Measurements from ENCODE around the gene NRG2. TPM values are rescaled to one million over a fixed set of nuclear protein-coding genes. Genes with fewer than 3 reads are reported as not detected.

The NRG2 gene
- polyA plus RNA-seq, 3 donors, result 0.72 to 1.7 (median 1.5) TPM

GRCh38 chr5:139823757-139824355 is 219.2 kb downstream of the NRG2 start:
- DNase-seq (ENCODE audit: low read depth in 3 of 3, low spot score in 2 of 3), result no peak

DNA sequence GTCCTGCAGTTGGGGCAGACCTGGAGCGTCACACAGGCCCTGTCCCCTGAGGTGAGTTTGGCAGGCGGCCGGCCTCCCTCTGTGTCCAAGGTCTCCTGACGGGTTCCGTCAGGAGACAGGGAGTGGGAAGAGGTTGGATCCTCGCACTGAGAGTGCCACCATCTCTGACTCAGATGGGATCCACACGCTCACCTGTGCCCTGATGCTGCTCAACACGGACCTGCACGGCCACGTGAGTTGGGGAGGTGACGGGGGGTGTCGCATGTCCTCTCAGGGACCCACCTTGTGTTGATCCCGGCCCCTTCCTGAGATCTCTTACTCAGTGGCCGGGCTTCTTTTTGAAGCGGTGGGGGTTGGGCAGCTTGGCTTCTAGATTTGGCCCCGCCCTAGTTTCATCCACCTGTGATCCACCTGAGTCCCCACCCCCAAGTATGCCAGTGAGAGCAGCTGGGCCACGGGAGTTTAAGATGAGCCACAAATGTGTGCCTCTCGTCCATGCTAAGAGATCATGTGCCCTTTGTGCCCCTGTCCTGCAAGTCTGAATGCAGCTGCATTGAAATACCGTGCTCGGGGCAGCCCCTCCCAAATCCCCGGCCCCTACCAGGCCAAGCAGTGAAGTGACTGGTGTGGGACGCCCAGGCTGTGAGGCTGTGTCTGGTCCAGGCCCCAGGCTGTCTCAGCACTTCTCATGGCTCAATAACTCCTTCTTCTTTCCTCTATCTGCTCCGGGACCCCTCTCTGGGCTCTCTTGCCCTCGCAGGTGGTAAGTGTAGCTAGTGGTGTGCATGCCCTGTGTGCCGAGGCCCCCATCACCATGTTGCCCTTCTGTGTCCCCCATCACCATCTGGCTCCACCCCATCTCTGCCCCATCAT is 220.3 kb downstream of the NRG2 start:
- DNase-seq (ENCODE audit: low read depth in 3 of 3, low spot score in 2 of 3), result no peak

GRCh38 chr5:139821806-139822552 is 221.1 kb downstream of the NRG2 start:
- no peak for DNase-seq (ENCODE audit: low read depth in 3 of 3, low spot score in 2 of 3)

DNA sequence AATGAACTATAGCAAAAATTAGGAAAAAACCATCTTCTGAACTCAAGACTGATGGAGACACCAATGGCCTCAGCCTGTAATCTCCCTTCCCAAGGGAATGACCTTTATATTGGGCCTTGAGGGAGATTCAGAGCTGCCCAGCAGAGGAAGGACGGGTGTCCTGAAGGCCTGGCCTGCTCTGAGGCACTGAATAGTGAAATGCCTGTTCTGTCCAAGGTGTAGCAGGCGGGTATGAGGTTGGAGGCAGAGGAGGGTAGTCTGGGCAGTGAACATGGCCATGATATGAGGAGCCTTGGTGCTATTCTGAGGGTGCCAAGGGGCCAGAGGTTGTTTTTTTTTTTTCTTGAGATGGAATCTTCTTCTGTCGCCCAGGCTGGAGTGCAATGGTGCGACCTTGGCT is 222.5 kb downstream of the NRG2 start:
- DNase-seq (ENCODE audit: low read depth in 3 of 3, low spot score in 2 of 3), result no peak

DNA sequence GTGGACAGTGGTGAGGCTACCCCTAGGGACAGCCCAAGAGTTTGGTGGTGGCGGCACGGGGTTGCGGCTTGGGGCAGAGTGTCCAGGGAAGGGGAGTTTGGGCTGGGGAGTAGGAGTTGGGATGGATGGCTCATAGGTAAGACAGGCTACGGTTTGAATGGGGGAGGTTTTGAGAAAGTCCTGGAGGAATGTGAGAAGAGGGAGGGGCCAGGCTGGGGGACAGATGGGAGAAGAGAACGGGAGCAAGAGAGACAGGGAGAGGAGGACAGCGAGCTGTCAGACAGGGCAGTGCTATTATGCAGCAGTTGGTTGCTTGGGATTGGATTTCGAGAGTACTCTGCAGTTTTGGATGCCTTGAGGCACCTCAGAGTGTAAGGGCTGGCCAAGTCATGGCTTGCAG is 223.0 kb downstream of the NRG2 start:
- no peak for DNase-seq (ENCODE audit: low read depth in 3 of 3, low spot score in 2 of 3)

DNA sequence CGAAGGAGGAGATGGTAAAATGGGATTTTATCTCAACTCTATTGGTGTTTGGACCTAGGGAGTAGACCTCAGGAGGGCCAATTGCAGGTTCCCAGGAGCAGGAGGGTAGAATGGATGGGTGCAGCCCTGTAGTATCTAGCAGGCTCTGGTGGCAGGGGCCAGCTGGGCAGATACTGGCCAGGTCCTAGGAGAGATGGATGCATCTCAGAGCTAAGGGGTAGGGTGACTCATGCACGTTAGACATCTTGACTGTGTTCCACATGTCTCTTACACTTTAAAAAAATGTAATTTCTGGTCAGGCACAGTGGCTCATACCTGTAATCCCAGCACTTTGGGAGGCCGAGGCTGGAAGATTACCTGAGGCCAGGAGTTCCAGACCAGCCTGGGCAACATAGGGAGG is 225.1 kb downstream of the NRG2 start:
- no peak for DNase-seq (ENCODE audit: low read depth in 3 of 3, low spot score in 2 of 3)

DNA sequence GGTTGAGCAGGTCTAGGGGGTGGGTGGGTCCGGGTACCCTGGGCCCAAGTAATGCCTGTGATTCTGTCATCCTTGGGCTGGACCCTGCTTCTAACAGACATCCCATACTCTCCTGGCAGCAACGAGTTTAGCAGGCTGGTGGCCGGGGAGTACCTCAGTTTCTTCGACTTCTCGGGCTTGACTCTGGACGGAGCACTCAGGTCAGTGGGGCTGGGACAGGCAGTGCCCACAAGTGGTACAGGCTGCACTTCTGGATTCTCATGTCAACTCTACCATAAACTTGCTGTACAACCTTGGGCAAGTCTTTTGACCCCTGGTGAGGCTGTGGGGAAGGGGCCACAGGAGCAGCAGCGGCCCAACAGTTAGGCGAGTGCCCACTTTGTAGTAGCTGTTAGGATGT is 225.7 kb downstream of the NRG2 start:
- no peak for DNase-seq (ENCODE audit: low read depth in 3 of 3, low spot score in 2 of 3)

DNA sequence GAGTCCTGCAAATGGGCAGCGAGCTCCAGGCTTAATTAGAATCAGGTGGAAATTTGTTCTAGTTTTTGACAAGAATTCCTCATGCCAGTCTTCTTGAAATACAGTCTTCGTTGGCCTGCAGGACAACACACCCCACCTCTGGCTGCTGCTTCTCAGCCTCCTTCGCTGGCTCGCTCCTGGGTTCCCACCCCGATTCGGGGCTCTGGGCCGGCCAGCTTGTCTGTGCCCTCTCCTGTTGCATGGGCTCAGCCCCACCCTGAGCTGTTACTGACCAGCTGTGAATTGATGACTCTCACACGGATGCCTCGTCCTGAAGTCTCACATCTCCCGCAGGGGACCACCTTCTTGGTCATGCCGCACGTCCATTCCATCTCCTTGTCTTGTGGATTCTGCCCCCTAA is 226.5 kb downstream of the NRG2 start:
- no peak for DNase-seq (ENCODE audit: low read depth in 3 of 3, low spot score in 2 of 3)

GRCh38 chr5:139814704-139815280 is 228.3 kb downstream of the NRG2 start:
- no peak for DNase-seq (ENCODE audit: low read depth in 3 of 3, low spot score in 2 of 3)

DNA sequence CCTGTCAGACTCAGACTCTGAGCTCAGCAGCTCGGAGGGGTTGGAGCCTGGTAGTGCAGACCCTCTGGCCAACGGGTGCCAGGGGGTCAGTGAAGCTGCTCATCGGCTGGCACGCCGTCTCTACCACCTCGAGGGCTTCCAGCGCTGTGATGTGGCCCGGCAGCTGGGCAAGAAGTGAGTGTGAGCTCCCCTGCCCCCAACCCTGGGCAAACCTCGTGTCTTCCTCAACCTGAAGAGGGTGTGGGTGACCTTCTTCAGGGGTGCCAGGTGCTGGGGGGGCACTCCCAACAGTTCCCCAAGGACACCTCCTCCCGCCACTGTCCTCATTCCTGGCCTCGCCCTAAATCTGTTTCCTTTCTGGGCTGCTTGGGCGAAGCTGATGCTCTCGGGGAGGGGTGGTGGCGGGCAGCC is 228.9 kb downstream of the NRG2 start:
- DNase-seq (ENCODE audit: low read depth in 3 of 3, low spot score in 2 of 3), result no peak

DNA sequence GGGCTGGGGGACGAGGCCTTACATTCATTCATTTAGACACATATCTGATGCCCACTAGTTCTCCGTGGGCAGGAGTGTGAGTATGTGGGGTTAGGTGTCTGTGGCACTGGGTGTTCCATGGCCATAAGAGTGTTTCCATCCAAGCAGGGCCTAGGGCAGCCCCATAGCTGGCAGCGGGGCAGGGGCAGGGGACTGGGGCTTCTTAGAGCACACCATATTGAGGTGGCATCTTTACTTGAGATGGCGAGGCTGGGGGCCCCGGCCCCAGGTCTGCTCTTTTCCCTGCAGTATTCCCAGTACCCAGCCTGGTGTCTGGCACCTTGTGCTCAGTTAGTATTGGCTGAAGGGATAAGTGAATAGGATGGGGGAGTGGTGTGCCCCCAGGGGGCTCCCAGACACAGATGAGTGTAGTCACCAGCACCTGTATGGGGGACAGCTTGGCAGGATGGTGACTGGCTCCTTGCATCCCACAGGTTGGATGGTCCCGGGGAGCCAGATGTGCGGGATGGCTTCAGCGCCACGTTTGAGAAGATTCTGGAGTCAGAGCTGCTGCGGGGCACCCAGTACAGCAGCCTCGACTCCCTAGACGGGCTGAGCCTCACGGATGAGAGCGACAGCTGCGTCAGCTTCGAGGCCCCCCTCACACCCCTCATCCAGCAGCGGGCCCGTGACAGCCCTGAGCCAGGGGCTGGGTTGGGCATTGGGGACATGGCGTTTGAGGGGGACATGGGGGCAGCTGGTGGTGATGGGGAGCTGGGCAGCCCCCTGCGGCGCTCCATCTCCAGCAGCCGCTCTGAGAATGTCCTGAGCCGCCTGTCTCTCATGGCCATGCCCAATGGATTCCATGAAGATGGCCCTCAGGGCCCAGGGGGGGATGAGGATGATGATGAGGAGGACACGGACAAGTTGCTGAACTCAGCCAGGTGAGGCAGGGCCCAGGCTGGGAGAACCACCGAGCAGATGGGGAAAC is 230.0 kb downstream of the NRG2 start:
- DNase-seq (ENCODE audit: low read depth in 3 of 3, low spot score in 2 of 3), result no peak

GRCh38 chr5:139812323-139812722 is 230.8 kb downstream of the NRG2 start:
- no peak for DNase-seq (ENCODE audit: low read depth in 3 of 3, low spot score in 2 of 3)

DNA sequence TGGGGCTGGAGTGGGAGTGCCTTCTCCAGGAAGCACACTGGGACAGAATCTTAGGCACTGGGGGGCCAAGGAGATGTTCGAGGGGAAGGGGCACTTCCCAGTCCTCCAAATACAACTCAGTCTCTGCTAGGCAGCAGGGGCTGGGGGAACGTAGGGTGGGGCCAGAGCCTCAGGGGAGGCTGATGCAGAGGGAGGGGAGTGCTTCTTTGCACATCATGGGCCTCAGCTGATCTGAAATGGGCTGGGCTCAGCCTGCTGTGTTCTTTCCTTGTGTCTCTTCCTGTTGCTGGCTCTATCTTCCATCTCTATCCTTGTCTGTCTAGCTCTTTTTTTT is 231.9 kb downstream of the NRG2 start:
- DNase-seq (ENCODE audit: low read depth in 3 of 3, low spot score in 2 of 3), result no peak

DNA sequence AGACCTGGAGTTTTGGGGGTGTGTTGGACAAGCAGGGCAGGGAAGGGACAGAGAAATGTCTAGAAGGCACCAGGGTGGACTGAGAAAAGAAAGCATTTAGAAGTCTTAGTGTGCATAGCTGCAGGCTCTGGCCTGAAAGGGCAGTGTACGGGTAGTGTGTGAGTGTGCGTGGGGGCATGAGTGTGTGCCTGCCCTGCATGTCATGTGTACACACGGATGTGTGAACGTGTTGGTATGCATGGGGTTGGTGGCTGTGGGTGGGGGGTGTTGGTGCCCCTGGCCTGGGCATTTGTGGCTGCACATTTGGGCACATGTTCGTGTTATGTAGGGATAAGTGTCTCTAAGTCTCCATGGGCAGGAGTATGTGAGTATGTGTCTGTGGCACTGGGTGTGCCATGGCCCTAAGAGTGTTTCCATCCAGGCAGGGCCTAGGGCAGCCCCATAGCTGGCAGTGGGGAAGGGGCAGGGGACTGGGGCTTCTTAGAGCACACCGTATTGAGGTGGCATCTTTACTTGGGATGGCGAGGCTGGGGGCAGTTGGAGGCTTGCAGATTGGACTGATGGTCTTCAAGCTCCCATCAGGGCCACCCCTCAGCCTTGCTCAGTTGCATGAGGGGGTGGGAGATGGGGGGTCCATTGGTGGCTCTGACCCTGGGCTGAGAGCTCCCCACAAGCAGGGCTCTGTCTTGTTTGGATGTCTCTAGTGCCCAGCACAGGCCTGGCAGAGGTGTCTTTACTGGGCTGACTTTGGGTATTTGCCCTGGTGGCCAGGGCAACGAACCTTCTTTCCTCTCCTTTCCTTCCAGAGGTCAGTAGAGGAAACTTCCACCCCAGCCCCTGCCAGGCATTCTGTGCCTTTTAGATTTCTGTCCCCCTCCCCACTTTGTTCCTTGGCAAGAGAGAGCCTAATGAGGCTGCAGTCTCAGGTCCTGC is 232.5 kb downstream of the NRG2 start:
- DNase-seq (ENCODE audit: low read depth in 3 of 3, low spot score in 2 of 3), result no peak

- DNase-seq (ENCODE audit: low read depth in 3 of 3, low spot score in 2 of 3), result no peak
These were observed 233.7 kb downstream of the NRG2 start for GRCh38 chr5:139809331-139809810.

DNA sequence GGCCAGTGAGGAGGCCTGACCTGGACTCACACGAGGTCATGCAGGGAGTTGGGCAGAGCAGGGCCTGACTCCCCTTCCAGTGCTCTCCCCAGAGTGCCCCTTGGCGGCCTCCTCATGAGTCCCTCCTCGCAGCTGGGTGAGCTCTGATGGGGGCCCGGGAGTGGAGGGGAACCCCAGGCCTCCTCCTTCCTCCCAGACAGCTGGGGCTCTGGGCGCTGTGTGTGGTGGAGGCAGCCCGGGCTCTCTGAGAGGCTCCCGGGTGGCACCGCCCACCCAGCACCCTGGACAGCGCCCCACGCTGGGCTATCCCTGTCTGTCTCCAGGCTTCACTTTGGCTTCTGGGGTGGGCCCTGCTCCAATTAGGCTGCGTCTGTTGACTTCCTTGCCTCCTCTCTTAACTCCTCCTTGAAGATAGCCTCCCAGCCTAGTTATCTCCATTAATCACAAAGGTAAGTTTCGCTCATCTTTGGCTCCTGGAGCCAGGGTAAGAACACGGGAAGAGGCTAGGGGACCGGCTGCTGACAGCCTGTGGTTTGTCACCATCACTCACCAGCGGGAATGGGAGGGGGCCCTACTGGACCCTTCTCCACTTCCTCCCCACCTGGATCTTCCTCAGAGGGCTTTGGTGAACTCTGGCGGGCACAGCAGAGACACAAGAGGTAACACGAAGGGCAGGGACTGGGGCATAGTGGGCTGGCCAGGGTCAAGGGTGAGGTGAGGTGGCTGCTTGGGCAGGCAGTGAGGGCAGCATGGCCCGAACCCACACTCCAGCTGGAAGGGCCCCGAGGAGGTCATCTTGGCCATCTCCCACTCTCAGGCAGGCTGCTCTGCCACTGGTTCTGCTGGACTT is 234.4 kb downstream of the NRG2 start:
- DNase-seq (ENCODE audit: low read depth in 3 of 3, low spot score in 2 of 3), result no peak

DNA sequence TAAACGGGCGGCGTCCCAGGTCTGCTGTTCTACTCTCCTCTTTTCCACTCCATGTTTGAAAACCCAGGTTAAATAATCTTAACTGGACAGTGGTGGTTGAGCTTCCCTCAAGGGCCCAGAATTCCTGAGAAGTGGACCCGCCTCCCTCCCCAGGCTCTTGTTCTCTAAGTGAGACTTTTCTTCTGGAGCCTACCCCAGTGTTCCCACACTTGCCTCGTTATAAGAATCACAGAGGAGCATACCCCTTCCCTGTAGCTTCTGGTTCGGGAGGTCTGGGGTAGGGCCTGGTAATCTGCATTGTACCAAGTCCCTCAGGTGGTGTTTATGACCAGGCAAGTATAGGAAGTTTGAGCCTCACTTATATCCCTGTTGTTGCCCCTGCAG is 235.5 kb downstream of the NRG2 start:
- no peak for DNase-seq (ENCODE audit: low read depth in 3 of 3, low spot score in 2 of 3)

All from right renal cortex interstitium (tissue), 3 donors.